GM13976 (cell line): ENCODE measurements around the gene MAP4K4.

Source experiments
- DNase-seq: peaks from one replicate; pipeline ENCODE4 v3.0.0; 2012; ENCODE audit warnings: low spot score
- in situ Hi-C: fragments of 300-500 bp; cut with MboI; formaldehyde crosslinking; loops from one replicate; pipeline ENCODE4 v1.12.0; 2022; ENCODE audit warnings: low sequenced_read_pairs, mixed read lengths, inconsistent platforms; ENCODE audit not compliant: unreplicated experiment
- TF ChIP-seq, protein P1 (sequence below): IDR thresholded peaks from 2 replicates; pipeline ENCODE4 v1.5.1; 2012; ENCODE audit warnings: borderline replicate concordance, mild to moderate bottlenecking; ENCODE audit not compliant: insufficient read depth; ENCODE audit errors: extremely low read depth, missing control alignments, control extremely low read depth

The MAP4K4 gene

DNA sequence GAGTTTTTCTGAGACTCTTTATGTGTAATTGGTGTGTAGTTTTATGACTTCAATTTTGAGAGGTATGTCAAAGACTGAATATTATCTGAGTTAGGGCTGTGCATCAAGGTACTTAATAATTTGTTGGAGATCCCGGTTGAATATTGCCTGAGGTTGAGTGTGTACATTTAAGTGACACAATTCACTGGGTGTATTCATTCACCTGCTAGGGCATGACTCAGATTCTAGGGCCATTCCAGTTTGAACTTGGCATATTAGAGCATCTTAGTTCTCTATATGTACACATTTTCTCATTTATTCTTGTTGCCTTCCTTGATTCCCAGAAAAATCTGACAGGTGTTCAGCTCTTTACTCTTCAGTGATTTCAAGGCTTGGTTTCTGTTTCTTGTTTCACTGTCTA is 12.5 kb downstream of the MAP4K4 start:
- in situ Hi-C loops: no loop called here
- DNase-seq: no peak
- TF ChIP-seq, protein P1, sequence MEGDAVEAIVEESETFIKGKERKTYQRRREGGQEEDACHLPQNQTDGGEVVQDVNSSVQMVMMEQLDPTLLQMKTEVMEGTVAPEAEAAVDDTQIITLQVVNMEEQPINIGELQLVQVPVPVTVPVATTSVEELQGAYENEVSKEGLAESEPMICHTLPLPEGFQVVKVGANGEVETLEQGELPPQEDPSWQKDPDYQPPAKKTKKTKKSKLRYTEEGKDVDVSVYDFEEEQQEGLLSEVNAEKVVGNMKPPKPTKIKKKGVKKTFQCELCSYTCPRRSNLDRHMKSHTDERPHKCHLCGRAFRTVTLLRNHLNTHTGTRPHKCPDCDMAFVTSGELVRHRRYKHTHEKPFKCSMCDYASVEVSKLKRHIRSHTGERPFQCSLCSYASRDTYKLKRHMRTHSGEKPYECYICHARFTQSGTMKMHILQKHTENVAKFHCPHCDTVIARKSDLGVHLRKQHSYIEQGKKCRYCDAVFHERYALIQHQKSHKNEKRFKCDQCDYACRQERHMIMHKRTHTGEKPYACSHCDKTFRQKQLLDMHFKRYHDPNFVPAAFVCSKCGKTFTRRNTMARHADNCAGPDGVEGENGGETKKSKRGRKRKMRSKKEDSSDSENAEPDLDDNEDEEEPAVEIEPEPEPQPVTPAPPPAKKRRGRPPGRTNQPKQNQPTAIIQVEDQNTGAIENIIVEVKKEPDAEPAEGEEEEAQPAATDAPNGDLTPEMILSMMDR: no peak

DNA sequence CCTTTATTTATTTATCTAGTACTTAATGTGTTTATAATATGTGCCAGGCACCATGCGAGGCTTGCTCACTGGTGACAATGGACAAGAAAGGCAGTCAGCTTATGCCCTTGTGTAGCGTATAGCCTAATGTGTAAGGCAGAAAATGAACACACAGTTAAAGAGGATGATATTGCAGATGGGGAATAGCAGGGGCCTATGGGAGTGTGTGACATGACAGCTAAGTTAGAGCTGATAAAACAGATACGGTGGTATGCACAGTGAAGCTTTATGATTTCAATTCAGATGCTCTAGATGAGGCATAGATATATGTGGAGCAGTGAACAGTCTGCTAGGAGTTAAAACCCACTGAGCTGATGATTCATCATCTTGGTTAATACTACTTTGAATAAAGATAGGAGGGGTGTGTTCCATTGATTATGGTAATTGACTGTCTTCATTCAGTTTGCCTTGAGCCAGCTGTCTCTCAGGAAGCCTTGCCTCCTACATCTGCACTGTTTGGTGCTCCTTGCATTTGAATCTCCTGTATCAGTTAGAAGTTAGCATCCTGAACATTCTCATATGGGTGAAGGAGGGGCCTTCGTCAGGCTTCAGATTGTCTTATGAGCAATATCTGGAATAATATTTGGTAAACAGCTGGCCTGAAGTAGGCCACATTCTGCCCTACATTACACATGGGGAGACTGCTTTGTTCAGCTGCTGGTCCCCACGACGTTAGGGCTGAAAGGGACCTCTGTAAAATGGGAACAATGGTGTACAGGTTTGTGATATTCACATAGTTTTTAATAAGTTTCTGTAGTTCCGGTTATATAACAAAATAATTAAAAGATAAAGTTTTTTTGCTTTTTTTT is 13.2 kb downstream of the MAP4K4 start:
- in situ Hi-C loops: no loop called here
- DNase-seq: no peak
- TF ChIP-seq, protein P1: no peak

DNA sequence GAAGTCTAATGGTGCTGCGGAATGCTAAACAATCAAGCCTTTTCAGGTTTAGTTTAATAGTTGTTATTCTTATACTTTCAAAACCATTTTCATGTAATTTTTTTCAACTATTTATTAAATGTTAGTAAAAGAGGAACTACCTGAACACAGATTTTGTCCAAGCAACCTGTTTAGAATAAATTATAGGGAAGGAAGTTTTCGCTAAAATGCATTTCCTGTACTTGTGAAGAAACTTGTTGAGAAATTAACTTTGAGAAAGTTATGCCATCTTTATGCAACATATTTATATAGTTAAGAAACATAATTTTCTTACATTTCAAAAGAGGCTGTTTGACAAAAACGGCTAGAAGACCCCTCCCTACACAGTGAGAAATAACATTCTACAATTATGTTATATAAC is 16.6 kb downstream of the MAP4K4 start:
- in situ Hi-C loops: no loop called here
- no peak for DNase-seq
- TF ChIP-seq, protein P1: no peak

DNA sequence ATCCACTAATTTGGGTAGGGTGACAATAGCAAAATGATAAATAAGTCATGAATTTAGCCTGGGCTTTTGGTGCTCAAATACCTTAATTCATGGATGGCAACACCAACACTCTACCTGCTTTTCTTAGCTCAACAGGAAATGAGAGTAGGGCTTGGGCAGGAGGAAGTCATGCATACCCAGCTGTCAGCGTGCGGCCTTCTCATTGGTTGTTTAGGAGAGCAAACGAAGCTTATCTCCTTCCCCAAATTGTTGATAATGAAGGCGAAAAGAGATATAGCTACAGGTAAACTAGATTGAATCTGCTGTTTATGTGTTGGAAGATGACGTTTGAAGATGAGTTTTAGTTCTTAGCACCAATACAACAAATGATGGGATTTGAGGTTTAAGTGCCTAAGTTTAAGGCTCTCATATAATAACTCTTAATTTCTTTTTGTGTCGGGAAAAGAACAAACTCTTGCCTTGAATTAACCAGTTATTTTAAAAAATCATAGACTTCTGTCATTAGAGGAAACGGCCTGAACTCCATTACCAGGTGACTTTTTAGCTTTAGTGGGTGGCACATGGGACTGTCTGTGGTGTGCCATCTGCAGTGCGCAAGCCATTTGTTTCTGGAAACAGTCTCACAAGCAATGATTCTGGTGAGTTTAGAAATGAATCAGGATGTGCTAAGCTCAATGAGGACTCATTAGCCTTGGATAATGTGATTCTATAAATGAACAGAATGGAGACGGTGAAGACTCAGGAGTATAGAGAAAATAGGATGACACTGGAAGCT is 19.8 kb downstream of the MAP4K4 start:
- TF ChIP-seq, protein P1: no peak
- in situ Hi-C loops: no loop called here
- no peak for DNase-seq

DNA sequence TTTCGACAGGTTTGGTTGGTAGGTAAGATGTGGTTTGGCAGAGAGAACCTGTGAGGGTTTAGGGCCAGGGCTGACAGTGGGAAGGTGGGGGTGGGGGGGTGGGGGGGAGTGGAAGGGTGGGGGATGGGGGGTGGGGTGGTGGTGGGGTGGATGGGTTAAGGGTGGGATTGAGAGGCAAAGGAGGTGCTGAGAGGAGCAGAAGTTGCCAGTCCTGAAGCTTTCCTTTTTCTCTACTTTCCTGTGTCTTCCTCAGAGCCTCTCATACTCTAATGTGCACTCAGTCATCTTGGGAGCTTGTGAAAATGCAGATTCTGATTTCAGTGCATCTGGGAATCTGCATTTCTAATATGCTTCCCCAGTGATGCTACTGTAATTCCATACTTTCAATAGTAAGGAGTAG is 21.0 kb downstream of the MAP4K4 start:
- DNase-seq: no peak
- TF ChIP-seq, protein P1: no peak
- in situ Hi-C loops: no loop called here

DNA sequence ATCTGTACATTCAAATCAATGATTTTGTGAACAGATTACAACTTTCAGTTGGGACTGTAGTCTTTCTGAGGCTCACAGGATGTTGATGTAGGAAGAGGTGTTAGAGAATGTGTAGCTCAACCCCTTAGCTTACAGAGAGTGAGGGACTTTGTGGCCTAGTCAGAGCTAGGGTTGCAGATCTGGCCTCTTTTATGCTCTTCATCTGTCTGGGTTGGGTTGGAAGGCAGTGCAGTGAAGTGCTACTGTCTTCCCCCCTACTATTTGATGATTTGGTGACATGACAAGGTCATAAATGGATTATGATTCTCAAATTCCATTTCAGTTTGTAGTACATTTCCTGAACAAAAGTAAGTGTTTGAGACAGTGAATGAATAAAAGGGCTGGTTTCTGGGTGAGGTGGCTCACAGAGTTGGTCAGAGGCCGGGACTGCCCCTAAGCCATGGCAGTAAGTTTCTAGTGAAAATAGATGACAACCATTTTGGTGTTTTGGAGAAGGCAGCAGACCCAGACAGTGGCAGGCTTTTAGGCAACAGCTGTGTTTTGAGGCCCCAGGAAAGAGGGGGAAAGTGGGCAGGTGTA is 21.6 kb downstream of the MAP4K4 start:
- no peak for DNase-seq
- TF ChIP-seq, protein P1: no peak
- in situ Hi-C loops: no loop called here
